GM18951 (cell line): Measurements from ENCODE around the gene SSUH2.
"Not testable (repeated sequence)": the region's sequence is repeated elsewhere in the genome, so short reads cannot be mapped to it uniquely, and the experiment has no call there.

Experiments used
- POLR2A ChIP-seq: IDR thresholded peaks from 4 replicates; pipeline ENCODE4 v1.6.1; 2011; ENCODE audit warnings: mild to moderate bottlenecking; ENCODE audit not compliant: insufficient read length, insufficient read depth; ENCODE audit errors: extremely low read depth
- in situ Hi-C: fragments of 300-500 bp; cut with MboI; formaldehyde crosslinking; loops from one replicate; pipeline ENCODE4 v1.12.0; 2022; ENCODE audit warnings: low sequenced_read_pairs, mixed read lengths, inconsistent platforms; ENCODE audit not compliant: unreplicated experiment

The SSUH2 gene

GRCh38 chr3:8584661-8585060, 59.9 kb downstream of the SSUH2 start:
- no peak for TF ChIP-seq POLR2A
- in situ Hi-C loops = no loop called here

GRCh38 chr3:8581806-8582445, 62.7 kb downstream of the SSUH2 start:
- in situ Hi-C loops = no loop called here
- no peak for TF ChIP-seq POLR2A

GRCh38 chr3:8581373-8581772, 63.2 kb downstream of the SSUH2 start:
- in situ Hi-C loops = no loop called here
- TF ChIP-seq POLR2A = no peak

- in situ Hi-C loops = not testable (repeated sequence)
These were observed 64.2 kb downstream of the SSUH2 start for GRCh38 chr3:8580434-8580833.

GRCh38 chr3:8579943-8580342, 64.7 kb downstream of the SSUH2 start:
- no peak for TF ChIP-seq POLR2A
- in situ Hi-C loops = no loop called here

- in situ Hi-C loops = no loop called here
- no peak for TF ChIP-seq POLR2A
These were observed 65.5 kb downstream of the SSUH2 start for GRCh38 chr3:8579096-8579495.

DNA sequence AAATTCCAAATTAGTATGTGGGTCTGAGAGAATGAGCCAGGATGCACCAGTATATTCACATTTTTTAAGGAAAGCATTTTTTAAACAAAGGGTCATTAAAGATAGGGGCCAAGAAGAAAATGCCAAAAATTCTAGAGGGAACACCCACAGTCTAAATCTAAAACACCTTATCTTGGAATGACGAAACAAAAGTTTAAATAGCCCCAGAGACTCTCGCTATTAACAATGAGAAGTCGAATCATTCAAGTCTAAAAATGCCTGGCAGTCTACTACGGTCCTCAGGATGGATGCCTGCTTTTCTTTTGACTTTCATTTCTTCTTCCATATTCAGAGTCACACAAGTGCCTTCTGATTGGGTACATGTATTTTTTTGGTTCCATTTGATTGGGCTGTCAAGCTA, 66.3 kb downstream of the SSUH2 start:
- in situ Hi-C loops = no loop called here
- TF ChIP-seq POLR2A = no peak

DNA sequence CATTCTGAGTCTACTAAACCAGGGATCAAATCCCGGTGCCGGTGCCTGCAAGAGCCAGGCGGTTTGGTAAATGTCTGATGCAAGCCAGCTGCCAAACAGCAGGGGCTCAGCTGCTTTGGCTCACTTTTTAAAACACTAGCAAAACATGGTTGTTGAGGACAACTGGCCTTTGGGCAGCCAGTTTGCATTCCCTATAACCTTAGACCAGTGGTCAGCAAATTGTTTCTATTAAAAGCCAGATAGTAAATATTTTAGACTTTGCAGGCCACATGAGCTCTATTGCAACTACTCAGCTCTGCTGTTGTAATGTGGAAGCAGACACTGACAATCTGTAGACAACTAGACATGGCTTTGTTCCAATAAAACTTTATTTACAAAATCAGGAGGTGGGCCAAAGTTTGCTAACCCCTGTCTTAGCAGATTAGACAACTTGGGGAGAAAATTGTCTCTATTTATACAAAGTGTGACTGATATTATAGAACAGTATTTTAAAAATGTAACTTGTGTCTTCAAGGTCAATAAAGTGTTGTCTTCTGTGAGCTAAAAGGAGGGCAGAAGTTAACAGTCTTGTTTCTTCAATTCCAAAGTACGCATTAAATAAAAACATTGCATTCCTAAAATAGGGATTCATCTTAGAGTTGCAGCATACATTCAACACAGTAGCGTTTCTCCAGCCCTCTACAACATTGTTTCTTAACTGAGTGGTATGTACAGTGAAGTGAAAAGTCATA, 67.6 kb downstream of the SSUH2 start:
- in situ Hi-C loops = no loop called here

GRCh38 chr3:8576436-8576835, 68.2 kb downstream of the SSUH2 start:
- in situ Hi-C loops = no loop called here
- TF ChIP-seq POLR2A = no peak

More for the DNA sequence above, 67.6 kb downstream of the SSUH2 start:
- no peak for TF ChIP-seq POLR2A

- in situ Hi-C loops = no loop called here
- TF ChIP-seq POLR2A = no peak
These were observed 69.1 kb downstream of the SSUH2 start for GRCh38 chr3:8575364-8576104.

- no peak for TF ChIP-seq POLR2A
- in situ Hi-C loops = no loop called here
These were observed 69.8 kb downstream of the SSUH2 start for GRCh38 chr3:8574670-8575322.

GRCh38 chr3:8574040-8574669, 70.4 kb downstream of the SSUH2 start:
- no peak for TF ChIP-seq POLR2A
- in situ Hi-C loops = no loop called here

DNA sequence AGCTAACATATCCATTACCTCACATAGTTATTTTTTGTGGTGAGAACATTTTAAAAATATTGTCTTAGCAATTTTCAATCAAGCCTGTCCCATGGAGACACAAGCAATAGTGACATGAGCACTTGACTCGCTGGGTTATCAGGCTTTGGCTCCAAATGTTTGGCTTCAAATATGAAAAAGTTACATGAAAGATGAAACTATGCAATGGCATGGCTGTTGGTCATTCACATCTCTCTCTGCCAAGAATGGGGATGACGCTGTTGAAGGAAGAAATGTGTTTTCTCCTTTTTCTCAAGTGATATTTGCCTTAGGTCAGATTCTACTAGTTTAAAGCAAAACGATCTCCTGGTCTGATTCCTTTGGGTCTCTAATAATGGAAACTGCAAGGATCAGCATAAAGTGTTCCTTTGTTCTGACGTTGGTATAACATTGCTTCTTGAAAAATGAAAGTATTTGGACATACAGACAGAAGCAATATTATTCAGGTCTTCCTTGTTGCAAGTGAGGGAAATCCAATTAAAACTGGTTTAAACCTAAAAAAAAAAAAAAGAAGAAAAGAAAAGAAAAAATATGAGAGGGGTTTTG, 71.2 kb downstream of the SSUH2 start:
- no peak for TF ChIP-seq POLR2A
- in situ Hi-C loops = no loop called here

DNA sequence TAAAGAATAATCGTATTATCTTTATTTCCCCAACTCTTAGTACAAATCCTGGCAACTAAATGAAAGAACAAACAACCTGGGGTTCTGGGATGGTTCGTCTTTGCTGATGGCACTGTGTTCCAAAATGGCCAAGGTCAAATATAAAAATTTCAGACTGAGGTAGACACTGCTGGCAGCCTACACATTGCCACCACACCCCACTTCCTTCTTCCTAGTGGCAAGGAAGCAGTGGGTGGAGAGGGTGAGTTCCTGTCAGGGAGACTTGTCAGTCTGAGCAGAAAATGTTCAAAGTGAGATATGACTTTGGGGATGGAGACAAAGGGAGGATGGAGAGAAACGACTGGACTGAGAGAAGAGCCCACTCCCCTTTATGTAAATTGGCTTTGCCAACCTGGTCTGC, 73.3 kb downstream of the SSUH2 start:
- no peak for TF ChIP-seq POLR2A
- in situ Hi-C loops = no loop called here
